Ascending aorta (tissue), 2 donors: ENCODE data around the gene OR4D9. TPM values are rescaled to one million over a fixed set of nuclear protein-coding genes. Genes with fewer than 3 reads are reported as not detected.

Experiments used
- DNase-seq, 2 donors: peaks; one replicate each; pipeline ENCODE4 v3.0.0-alpha.2; 2019; ENCODE audit warnings: low spot score in 2 of 2
- H3K27ac ChIP-seq, 2 donors: fragments of 200-600 bp; sonication (generic); one replicate each; pipeline ENCODE4 v1.5.1; 2016 to 2017; ENCODE audit warnings: mild to moderate bottlenecking in 1 of 2
- H3K27me3 ChIP-seq: fragments of 200-600 bp; sonication (generic); one replicate; pipeline ENCODE4 v1.5.1; 2017
- H3K36me3 ChIP-seq, 2 donors: fragments of 200-600 bp; sonication (generic); one replicate each; pipeline ENCODE4 v1.5.1; 2016
- H3K4me1 ChIP-seq, 2 donors: fragments of 200-600 bp; sonication (generic); one replicate each; pipeline ENCODE4 v1.5.1; 2016 to 2017; ENCODE audit warnings: mild to moderate bottlenecking in 1 of 2
- H3K4me3 ChIP-seq, 2 donors: fragments of 200-600 bp; sonication (generic); one replicate each; pipeline ENCODE4 v1.5.1; 2016 to 2017; ENCODE audit warnings: mild to moderate bottlenecking in 1 of 2
- H3K9me3 ChIP-seq, 2 donors: fragments of 200-600 bp; sonication (generic); one replicate each; pipeline ENCODE4 v1.5.1; 2016
- CTCF ChIP-seq, 3 experiments: fragments of 200-600 bp in 2 of 3; fragments of 450-650 bp in 1 of 3; sonication (generic) in 2 of 3; IDR thresholded peaks; one replicate each; pipeline ENCODE4 v1.5.1; 2016 to 2019; ENCODE audit warnings: antibody characterized with exemption in 3 of 3, mild to moderate bottlenecking in 1 of 3, moderate library complexity in 1 of 3
- intact Hi-C: fragments of 100-400 bp; cut with DNase I; formaldehyde crosslinking; loops from one replicate; pipeline ENCODE4 v1.15.1; 2023
- total RNA-seq: library from RNA; depleted of rRNA; stranded (reverse); fragments of >200 nt; gene quantifications from one replicate; pipeline ENCODE4 v1.1.0, GENCODE V29; 2016

OR4D9 gene
- total RNA-seq, 1 donor from 2014 or later = not detected

DNA sequence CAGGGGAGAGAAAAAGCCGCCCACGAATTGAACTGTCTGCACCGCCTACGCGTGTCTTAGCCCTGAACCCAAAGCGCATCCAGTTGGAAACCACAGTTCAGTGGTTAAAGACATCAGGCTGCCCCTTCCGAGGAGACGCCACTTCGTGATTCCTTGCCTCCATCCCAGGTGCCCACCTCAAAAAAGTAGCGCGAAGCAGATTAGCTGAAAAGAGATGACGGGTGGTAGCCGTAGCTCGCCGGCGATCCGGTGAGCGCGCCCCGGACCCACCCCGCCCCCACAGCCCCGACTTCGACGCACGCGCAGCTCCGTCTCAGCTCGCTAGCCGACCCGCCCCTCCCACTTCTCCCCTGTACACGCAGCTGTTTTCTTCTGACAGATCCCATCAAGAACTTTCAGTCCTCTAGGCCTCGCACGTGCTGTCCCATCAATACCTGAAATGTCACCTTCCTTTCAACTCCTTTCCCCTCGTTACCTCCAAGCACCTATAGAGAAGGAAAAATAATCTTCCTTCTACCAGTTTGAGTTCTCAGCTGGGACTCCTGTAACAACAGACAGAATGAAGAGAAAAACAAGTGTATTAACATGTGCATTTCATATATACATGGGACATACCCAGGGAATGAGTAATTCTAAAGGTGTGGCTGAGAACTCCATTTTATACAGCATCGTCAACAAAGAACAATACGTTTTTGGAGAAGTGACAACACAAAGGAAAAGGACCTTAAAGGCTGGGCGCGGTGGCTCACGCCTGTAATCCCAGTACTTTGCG, 49.5 kb downstream of the OR4D9 start:
- peaks cover 0 to 8% of the 10 kb centered on the region in 2 donors for H3K4me1 ChIP-seq
- DNase-seq = peak; percentile 38 to 91
- no peak for TF ChIP-seq CTCF (IDR thresholded peaks at IDR 0.05)
- H3K27me3 ChIP-seq = no peaks in the 10 kb centered on the region
- no peaks in the 10 kb centered on the region for H3K9me3 ChIP-seq
- peak overlapping the region; percentile 83 for H3K4me3 ChIP-seq
- intact Hi-C loops = loop anchor here (1.0 to 5.0 kb wide), 3 partner anchors 10 to 1346 kb away; partner anchors contain the start of genes OSBP and PRPF19
- peak overlapping the region; percentile 74 to 89 for H3K27ac ChIP-seq
- no peaks in the 10 kb centered on the region for H3K36me3 ChIP-seq

- H3K27me3 ChIP-seq = no peaks in the 10 kb centered on the region
- H3K27ac ChIP-seq = no peak overlapping the region
- TF ChIP-seq CTCF (IDR thresholded peaks at IDR 0.05) = no peak
- peaks cover 0 to 5% of the 10 kb centered on the region in 2 donors for H3K4me1 ChIP-seq
- no peak overlapping the region for H3K4me3 ChIP-seq
- intact Hi-C loops = loop anchor here (5.0 kb wide), 1 partner anchor 1345 kb away; the partner anchor contains the start of gene PRPF19
- no peak for DNase-seq
- H3K36me3 ChIP-seq = no peaks in the 10 kb centered on the region
- H3K9me3 ChIP-seq = no peaks in the 10 kb centered on the region
These were observed 51.0 kb downstream of the OR4D9 start for GRCh38 chr11:59562292-59562691.

Other genes starting within 250 kb of the OR4D9 start
- not detected for gene OR5AN1, start 152.6 kb upstream of the OR4D9 start, total RNA-seq
- gene OR5A2, start 85.1 kb upstream of the OR4D9 start, total RNA-seq = not detected
- not detected for gene OR5A1, start 75.1 kb upstream of the OR4D9 start, total RNA-seq
- not detected for gene OR4D6, start 54.6 kb upstream of the OR4D9 start, total RNA-seq
- gene OR4D10, start 38.2 kb upstream of the OR4D9 start, total RNA-seq = not detected
- not detected for gene OR4D11, start 8.0 kb upstream of the OR4D9 start, total RNA-seq
- 16.7 TPM for gene OSBP, start 104.2 kb downstream of the OR4D9 start, total RNA-seq
- 6.8 TPM for gene PATL1, start 157.5 kb downstream of the OR4D9 start, total RNA-seq
- gene OR10V1, start 202.3 kb downstream of the OR4D9 start, total RNA-seq = not detected
- gene STX3, start 243.8 kb downstream of the OR4D9 start, total RNA-seq = 18.0 TPM